G401 (cell line): ENCODE measurements around the gene TOMM22. TPM values are rescaled to one million over a fixed set of nuclear protein-coding genes. Genes with fewer than 3 reads are reported as not detected.

Source experiments
- DNase-seq: peaks from one replicate; pipeline ENCODE4 v3.0.0-alpha.2; 2015; ENCODE audit warnings: low spot score
- in situ Hi-C: cut with HindIII; loops from 2 replicates; pipeline ENCODE4 v1.10.0; 2016; ENCODE audit warnings: low sequenced_read_pairs, mixed read lengths
- total RNA-seq: library from RNA; depleted of rRNA; stranded (reverse); fragments of >200 nt; shearing (Covaris generic); gene quantifications from 2 replicates; pipeline ENCODE4 v1.2.3, GENCODE V29; 2014; rRNA removed

Gene TOMM22
- total RNA-seq, 1 experiment from 2014 or later, result 131 TPM

DNA sequence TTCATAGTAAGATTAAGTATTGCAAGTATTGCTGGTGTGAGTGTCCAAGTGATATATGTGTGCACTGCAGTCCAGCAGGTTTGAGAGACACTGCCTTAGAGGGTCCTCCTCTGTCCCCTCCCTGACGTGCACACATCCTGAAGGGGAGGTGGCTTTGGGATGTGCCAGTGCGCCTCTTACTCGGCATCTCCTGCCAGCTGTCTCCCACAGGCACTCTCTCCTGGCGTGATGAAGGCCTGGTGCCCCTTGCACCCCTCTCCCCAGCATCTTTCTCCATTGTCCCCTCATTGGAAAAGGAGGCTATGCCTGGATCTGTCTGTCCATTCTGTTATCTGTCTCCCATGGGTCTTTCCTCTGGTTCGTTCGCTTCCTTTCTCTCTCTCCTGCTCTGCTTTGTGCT, 48.2 kb downstream of the TOMM22 start:
- in situ Hi-C loops, result no loop called here
- no peak for DNase-seq

DNA sequence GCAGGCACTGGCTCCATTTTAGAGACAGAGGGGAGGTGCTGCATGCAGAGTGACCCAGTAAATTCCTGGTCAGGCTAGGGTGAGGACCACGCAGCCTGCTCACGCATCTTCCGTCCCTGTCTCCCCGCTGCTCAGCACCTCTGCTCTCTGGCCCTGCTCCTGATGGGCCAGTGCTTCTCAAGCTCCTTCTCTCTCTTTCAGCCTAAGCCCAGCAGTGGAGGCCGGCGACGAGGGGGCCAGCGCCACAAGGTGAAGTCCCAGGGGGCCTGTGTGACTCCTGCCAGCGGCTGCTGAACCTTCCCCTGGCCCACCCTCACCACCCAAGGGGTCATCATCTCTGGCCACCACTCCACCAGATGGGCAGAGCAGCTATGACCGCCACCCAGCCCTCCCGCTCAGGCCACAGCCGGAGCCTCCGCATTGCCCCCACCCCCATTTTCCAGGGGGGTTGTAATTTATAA, 48.7 kb downstream of the TOMM22 start:
- DNase-seq, result no peak
- in situ Hi-C loops, result no loop called here

DNA sequence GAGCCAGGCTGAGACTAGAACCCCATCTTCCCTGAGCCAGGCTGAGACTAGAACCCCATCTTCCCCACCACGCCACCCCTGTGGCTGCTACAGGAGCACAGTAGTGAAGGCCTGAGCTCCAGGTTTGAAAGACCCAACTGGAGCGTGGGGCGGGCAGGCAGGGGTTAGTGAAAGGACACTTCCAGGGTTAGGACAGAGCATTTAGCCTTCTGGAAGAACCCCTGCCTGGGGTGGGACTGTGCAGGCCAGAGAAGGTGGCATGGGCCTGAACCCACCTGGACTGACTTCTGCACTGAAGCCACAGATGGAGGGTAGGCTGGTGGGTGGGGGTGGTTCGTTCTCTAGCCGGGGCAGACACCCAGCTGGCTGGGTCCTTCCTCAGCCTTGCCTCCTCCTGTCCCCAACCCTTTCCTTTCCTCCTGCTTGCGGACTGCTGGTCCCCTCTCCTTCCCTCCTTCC, 50.0 kb downstream of the TOMM22 start:
- in situ Hi-C loops, result no loop called here
- no peak for DNase-seq

DNA sequence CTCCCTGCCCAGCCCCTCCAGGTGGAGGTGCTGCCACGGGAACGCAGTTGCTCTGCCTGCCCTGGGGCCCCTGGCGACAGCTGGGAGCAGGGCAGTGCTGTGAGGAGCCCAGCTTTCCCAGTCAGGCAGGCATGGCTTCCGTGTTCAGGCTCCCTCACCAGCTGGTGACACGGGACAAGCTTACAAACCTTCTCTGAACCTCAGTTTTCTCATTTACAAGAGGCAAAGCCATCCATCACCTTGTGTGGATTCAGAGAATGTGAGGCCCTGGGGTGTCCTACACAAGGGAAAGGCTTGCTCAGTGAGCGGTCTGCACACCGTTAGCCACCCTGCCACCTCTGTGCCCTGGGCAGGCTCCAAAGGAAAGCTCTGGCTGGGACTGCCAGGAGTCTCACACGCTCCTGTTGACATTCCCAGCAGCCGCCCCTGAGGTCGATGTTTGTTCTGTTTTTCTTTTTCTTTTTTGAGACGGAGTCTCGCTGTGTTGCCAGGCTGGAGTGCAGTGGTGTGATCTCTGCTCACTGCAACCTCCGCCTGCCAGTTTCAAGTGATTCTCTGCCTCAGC, 50.6 kb downstream of the TOMM22 start:
- no peak for DNase-seq

DNA sequence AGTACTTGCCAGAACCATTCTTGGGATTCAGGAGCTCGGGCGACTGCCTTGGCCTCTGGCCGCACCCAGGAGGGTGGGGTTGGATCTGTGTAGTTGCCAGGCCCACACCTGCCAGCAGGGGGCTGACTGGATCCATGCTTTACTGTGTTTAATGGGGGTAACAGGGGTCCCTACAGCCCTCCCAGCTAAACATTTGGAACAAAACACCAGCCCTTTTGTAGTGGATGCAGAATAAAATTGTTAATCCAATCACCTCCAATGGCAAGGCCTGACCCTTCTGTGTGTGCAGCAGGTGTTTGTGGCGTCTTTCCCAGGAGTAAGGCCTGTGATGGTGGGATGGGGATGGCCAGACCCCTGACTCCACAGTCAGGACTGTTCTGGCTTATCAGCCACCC, 51.6 kb downstream of the TOMM22 start:
- DNase-seq, result no peak
- in situ Hi-C loops, result no loop called here

More for the DNA sequence above, 50.6 kb downstream of the TOMM22 start:
- in situ Hi-C loops, result no loop called here

DNA sequence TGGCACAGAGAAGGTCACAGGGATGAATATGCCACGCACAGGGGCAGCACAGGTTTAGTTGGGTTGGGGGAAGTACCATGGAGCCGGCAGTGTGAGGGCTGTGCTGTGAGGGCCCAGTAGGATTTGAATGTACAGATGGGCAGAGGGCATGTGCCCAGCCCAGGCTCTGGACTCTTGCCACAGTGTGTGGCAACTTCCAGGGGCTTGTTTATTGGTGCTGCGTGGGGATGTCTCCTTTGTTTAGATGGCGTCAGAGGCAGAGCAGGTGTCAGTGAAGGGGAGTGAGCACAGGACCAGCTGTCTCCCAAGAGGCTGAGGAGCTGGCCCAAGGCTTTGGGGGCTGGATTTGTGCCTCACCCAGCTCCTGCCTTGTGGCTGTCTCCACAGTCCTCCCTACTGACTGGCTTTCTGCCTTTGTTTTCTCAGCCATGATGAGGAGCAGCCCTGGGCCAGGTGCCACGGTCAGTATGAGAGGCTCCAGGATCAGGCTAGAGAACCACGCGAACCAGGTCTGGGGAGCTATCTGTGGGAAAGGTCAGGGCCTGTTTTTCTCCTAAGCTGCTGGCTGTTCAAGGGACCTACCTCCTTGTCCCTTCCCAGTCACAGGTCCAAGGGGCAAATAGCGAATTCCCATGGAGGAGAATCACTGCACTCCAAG, 52.1 kb downstream of the TOMM22 start:
- in situ Hi-C loops, result no loop called here
- DNase-seq, result peak; percentile 91

DNA sequence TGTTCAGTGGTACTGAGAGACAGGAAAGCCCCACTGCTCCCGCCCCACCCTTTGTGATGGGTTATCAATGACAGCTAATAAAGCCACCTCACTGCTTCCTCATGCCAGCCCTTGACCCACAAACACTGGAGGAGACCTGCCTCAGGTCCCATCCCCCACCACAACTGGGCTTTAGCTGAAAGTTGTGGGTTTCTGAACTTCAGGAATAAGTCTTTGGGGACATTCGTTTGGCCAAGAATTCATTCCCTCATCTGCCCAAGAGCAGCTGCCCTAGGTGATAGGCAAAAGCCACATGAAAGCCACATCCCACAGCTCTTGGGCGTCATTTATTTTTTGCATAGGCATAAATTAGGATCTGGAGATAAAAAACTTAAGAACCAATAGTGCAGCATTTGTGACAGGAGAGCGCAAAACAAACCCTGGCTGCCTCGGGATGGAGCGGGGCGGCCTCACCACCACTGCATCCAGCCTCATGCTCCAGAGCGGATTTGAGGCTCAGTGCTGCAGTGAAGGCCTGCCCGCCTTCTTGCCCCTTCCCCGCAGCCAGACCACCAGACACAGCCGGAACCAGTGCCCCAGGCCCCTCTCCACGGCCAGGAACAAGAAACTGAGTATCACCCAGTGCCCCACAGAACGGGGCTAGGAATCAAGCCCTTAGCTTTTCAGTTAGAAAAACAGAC, 52.8 kb downstream of the TOMM22 start:
- in situ Hi-C loops, result no loop called here
- DNase-seq, result no peak

Other genes starting within 250 kb of the TOMM22 start
- gene KCNJ4, start 226.8 kb upstream of the TOMM22 start, total RNA-seq, result 37.9 and 38.6 TPM in 2 replicates
- 3.9 and 6.7 TPM in 2 replicates for gene KDELR3, start 213.9 kb upstream of the TOMM22 start, total RNA-seq
- gene DDX17, start 175.6 kb upstream of the TOMM22 start, total RNA-seq, result 531 and 580 TPM in 2 replicates
- 4.0 and 107 TPM in 2 replicates for gene DMC1, start 111.8 kb upstream of the TOMM22 start, total RNA-seq
- 0.37 and 0.41 TPM in 2 replicates for gene FAM227A, start 25.6 kb upstream of the TOMM22 start, total RNA-seq
- 34.2 and 47.6 TPM in 2 replicates for gene CBY1, start 25.3 kb upstream of the TOMM22 start, total RNA-seq
- gene JOSD1, start 19.0 kb downstream of the TOMM22 start, total RNA-seq, result 33.3 and 41.4 TPM in 2 replicates
- 30.5 and 35.9 TPM in 2 replicates for gene GTPBP1, start 24.0 kb downstream of the TOMM22 start, total RNA-seq
- 19.4 and 23.9 TPM in 2 replicates for gene SUN2, start 74.0 kb downstream of the TOMM22 start, total RNA-seq
- gene DNAL4, start 112.2 kb downstream of the TOMM22 start, total RNA-seq, result 17.9 and 30.9 TPM in 2 replicates
- gene NPTXR, start 162.1 kb downstream of the TOMM22 start, total RNA-seq, result 5.6 and 8.8 TPM in 2 replicates
- gene CBX6, start 190.3 kb downstream of the TOMM22 start, total RNA-seq, result 16.4 and 25.6 TPM in 2 replicates